Cardiac fibroblast (primary cell): ENCODE data around the gene SPTSSA.
A peak's percentile ranks its signal among the peaks of the same experiment; 100 is the strongest.

Experiments used
- DNase-seq, 2 donors: peaks; one replicate each; pipeline versions ENCODE4 v3.0.0 to v3.0.0-alpha.2; 2010; ENCODE audit warnings: low read depth in 2 of 2
- H3K4me3 ChIP-seq, 2 donors: replicated peaks in 1 of 2; 1 replicate in 1 of 2; 2 replicates in 1 of 2; pipeline ENCODE4 v1.5.1; 2011; ENCODE audit warnings: low read depth in 2 of 2, low read length in 2 of 2, mild to moderate bottlenecking in 2 of 2, moderate library complexity in 1 of 2
- CTCF ChIP-seq: IDR thresholded peaks from one replicate; pipeline ENCODE4 v1.5.1; 2011; ENCODE audit warnings: low read depth, mild to moderate bottlenecking, low read length, inconsistent platforms

SPTSSA gene

GRCh38 chr14:34450542-34450915 is 11.5 kb downstream of the SPTSSA start:
- TF ChIP-seq CTCF = no peak
- H3K4me3 ChIP-seq = no peak overlapping the region
- DNase-seq = no peak

DNA sequence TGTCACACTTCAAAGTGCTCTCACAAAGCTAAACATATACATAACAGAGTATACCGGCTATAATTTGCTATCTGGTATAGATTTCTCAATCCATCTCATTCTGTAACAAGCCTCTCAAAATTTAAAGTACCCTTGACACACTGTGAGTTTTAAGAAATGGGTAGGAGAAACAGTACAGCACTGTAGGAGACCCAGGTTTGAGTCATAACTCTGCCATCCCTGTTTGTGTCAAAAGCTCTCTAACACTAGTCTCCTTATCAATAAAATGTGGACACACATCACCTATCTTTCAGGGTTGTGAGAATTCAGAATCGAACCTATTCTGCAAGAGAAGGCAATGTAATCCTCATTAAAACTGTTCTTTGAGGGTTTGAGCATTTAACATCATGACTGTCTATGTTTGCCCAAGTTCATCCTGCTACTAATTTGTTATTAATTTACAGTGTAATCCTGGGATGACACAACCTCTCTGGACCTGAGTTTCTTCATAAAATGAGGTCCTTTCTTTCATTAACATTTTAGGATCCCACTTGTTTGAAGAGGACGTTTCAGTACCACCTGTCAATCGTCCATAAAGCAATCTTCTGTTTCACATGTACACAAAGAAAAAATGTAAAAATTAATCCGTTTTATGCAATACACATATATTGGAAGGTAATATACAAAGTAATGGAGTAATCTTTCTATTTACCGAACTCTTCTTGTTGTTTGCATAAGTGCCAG is 12.1 kb downstream of the SPTSSA start:
- no peak for TF ChIP-seq CTCF
- H3K4me3 ChIP-seq = no peak overlapping the region
- no peak for DNase-seq

- TF ChIP-seq CTCF = no peak
- no peak for DNase-seq
- no peak overlapping the region for H3K4me3 ChIP-seq
Measured at GRCh38 chr14:34439090-34439489, 22.9 kb downstream of the SPTSSA start.

- H3K4me3 ChIP-seq = no peak overlapping the region
- TF ChIP-seq CTCF = no peak
- no peak for DNase-seq
Measured at GRCh38 chr14:34438438-34438837, 23.6 kb downstream of the SPTSSA start.

DNA sequence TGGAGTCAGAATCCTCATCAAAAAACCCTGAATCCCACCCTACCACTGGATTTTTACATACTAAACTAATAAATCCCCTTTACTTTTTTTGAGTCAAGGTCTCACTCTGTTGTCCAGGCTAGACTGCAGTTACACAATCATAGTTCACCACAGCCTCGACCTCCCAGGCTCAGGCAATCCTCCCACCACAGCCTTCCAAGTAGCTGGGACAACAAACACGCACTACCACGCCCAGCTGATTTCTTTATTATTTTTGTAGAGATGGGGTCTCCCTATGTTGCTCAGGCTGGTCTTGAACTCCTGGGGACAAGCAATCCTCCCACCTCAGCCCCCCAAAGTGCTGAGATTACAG is 24.3 kb downstream of the SPTSSA start:
- H3K4me3 ChIP-seq = no peak overlapping the region
- no peak for DNase-seq
- TF ChIP-seq CTCF = no peak

GRCh38 chr14:34436960-34437728 is 24.9 kb downstream of the SPTSSA start:
- peak; percentile 15 to 22 for DNase-seq
- TF ChIP-seq CTCF = no peak

More at GRCh38 chr14:34436960-34437728, 24.9 kb downstream of the SPTSSA start:
- no peak overlapping the region for H3K4me3 ChIP-seq
